Kidney (tissue), 14 donors: ENCODE results near the gene LDB3. TPM values are rescaled to one million over a fixed set of nuclear protein-coding genes. Genes with fewer than 3 reads are reported as not detected.

ENCODE experiments used
- DNase-seq, 5 donors: peaks; one replicate each; pipeline ENCODE4 v3.0.0-alpha.2; 2013 to 2020
- FAIRE-seq: peaks from 2 replicates; lab custom pipeline; 2012; peaks lifted over from hg19 to GRCh38; lab: Jason Lieb, UNC
- H3K27ac ChIP-seq, 2 donors: one replicate each; pipeline ENCODE4 v1.7.0; 2013; ENCODE audit warnings: low read depth in 2 of 2, low read length in 2 of 2, inconsistent platforms in 1 of 2
- H3K27me3 ChIP-seq: one replicate; pipeline ENCODE4 v1.7.1; 2013; ENCODE audit warnings: low read length, inconsistent platforms; ENCODE audit not compliant: control insufficient read depth, insufficient read depth
- H3K36me3 ChIP-seq, 3 donors: one replicate each; pipeline versions ENCODE4 v1.7.0 to v1.7.1; 2013; ENCODE audit warnings: low read length in 3 of 3, control low read depth in 1 of 3, inconsistent platforms in 1 of 3; ENCODE audit not compliant: insufficient read depth in 3 of 3, control insufficient read depth in 2 of 3
- H3K4me1 ChIP-seq, 3 donors: one replicate each; pipeline versions ENCODE4 v1.7.0 to v1.7.1; 2013; ENCODE audit warnings: low read length in 3 of 3, inconsistent platforms in 1 of 3, low read depth in 1 of 3; ENCODE audit not compliant: control insufficient read depth in 2 of 3, insufficient read depth in 2 of 3
- H3K4me3 ChIP-seq, 3 donors: one replicate each; pipeline versions ENCODE4 v1.7.0 to v1.8.1; 2013; ENCODE audit warnings: low read length in 3 of 3, control low read depth in 1 of 3, inconsistent platforms in 1 of 3
- H3K9ac ChIP-seq, 3 donors: one replicate each; pipeline versions ENCODE4 v1.7.0 to v1.7.1; 2013; ENCODE audit warnings: low read length in 3 of 3, control low read depth in 1 of 3, inconsistent platforms in 1 of 3
- H3K9me3 ChIP-seq, 3 donors: one replicate each; pipeline versions ENCODE4 v1.7.0 to v1.7.1; 2013; ENCODE audit warnings: low read length in 3 of 3, control low read depth in 1 of 3, inconsistent platforms in 1 of 3; ENCODE audit not compliant: control insufficient read depth in 2 of 3, insufficient read depth in 1 of 3
- intact Hi-C: fragments of 100-400 bp; cut with DNase I; formaldehyde crosslinking; loops from one replicate; pipeline ENCODE4 v1.11.1; 2022
- polyA plus RNA-seq: library from polyadenylated mRNA; stranded (reverse); fragments of 350-450 nt; fragmentation: Illumina TruSeq; extraction: RNeasy Lipid Tissue Mini Kit (QIAGEN cat#74804); gene quantifications from one replicate; pipeline ENCODE4 v1.2.3, GENCODE V29; 2014; ENCODE audit warnings: low read depth, low replicate concordance; ENCODE audit not compliant: insufficient read depth
- total RNA-seq: library from RNA; stranded (reverse); fragmentation: NEBNext Ultra II Directional; extraction: Animal tissue kit (Norgen Biotek cat#: 25700); gene quantifications from one replicate; pipeline ENCODE4 v1.2.1, GENCODE V29; 2021
- TF ChIP-seq, protein P1 (sequence below): IDR thresholded peaks from 3 replicates; pipeline ENCODE4 v1.5.1; 2012; ENCODE audit warnings: mild to moderate bottlenecking, moderate library complexity, borderline replicate concordance; ENCODE audit not compliant: insufficient read depth; ENCODE audit errors: extremely low read depth
- donor health status: control.
- donor health status: control.
- donor health status: control.
- donor health status: control.
- donor health status: control.
- donor health status: DM: yes; HTN: yes; CAD: no.
- donor health status: Normal renal cell carcinoma (clear cell type).

Gene LDB3
- total and polyA plus RNA-seq, 2 donors from 2014 or later = 3.3 to 7.7 TPM

GRCh38 chr10:86632009-86632800 is 36.1 kb upstream of the LDB3 start:
- Histone ChIP-seq H3K4me3 (peak overlapping the region in 1 of 3 donors; percentile 30), H3K36me3 (no peaks in the 10 kb centered on the region), H3K27me3 (no peaks in the 10 kb centered on the region), H3K9me3 (no peaks in the 10 kb centered on the region), H3K27ac (no peak overlapping the region), H3K9ac (no peak overlapping the region), H3K4me1 (no peaks in the 10 kb centered on the region)
- intact Hi-C loops = no loop called here
- FAIRE-seq = no peak
- TF ChIP-seq, protein P1, sequence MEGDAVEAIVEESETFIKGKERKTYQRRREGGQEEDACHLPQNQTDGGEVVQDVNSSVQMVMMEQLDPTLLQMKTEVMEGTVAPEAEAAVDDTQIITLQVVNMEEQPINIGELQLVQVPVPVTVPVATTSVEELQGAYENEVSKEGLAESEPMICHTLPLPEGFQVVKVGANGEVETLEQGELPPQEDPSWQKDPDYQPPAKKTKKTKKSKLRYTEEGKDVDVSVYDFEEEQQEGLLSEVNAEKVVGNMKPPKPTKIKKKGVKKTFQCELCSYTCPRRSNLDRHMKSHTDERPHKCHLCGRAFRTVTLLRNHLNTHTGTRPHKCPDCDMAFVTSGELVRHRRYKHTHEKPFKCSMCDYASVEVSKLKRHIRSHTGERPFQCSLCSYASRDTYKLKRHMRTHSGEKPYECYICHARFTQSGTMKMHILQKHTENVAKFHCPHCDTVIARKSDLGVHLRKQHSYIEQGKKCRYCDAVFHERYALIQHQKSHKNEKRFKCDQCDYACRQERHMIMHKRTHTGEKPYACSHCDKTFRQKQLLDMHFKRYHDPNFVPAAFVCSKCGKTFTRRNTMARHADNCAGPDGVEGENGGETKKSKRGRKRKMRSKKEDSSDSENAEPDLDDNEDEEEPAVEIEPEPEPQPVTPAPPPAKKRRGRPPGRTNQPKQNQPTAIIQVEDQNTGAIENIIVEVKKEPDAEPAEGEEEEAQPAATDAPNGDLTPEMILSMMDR = peak; percentile 10
- DNase-seq = peak in 4 of 5 donors; percentile 53 to 73 (median 62)

DNA sequence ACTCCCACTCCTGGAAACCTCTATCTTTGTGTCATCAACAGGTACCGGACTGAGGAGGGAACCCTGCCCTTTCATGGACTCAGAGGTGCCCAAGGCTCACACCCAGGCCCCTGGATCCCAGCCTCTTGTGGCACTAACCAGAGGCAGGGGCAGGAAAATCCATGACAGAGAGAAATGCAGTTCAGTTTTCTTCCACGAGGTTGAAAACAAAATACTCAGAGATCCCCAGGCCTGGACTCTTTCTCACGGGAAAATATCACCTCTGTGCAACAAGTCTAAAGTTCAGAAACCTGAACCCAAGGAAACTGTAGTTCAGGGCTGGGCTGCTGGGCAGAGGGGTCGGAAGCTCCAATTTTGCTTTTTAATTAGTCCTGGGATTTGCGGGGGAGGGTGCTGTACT is 35.4 kb upstream of the LDB3 start:
- H3K27me3 ChIP-seq = no peaks in the 10 kb centered on the region
- peak in 3 of 5 donors; percentile 43 to 47 (median 46) for DNase-seq
- no peak overlapping the region for H3K27ac ChIP-seq
- no peak for FAIRE-seq
- intact Hi-C loops = no loop called here
- TF ChIP-seq, protein P1 = no peak
- no peaks in the 10 kb centered on the region for H3K9me3 ChIP-seq
- no peaks in the 10 kb centered on the region for H3K36me3 ChIP-seq
- peak overlapping the region in 1 of 3 donors; percentile 30 for H3K4me3 ChIP-seq
- H3K4me1 ChIP-seq = no peaks in the 10 kb centered on the region
- H3K9ac ChIP-seq = no peak overlapping the region

GRCh38 chr10:86635402-86635801 is 32.9 kb upstream of the LDB3 start:
- Histone ChIP-seq H3K27ac (no peak overlapping the region), H3K36me3 (no peaks in the 10 kb centered on the region), H3K27me3 (no peaks in the 10 kb centered on the region), H3K4me3 (no peak overlapping the region), H3K4me1 (no peaks in the 10 kb centered on the region), H3K9me3 (no peaks in the 10 kb centered on the region), H3K9ac (no peak overlapping the region)
- no peak for DNase-seq
- FAIRE-seq = no peak
- TF ChIP-seq, protein P1 = no peak
- intact Hi-C loops = no loop called here

- TF ChIP-seq, protein P1 = no peak
- Histone ChIP-seq H3K4me1 (no peaks in the 10 kb centered on the region), H3K9me3 (no peaks in the 10 kb centered on the region), H3K9ac (no peak overlapping the region), H3K27ac (no peak overlapping the region), H3K36me3 (no peaks in the 10 kb centered on the region), H3K4me3 (no peak overlapping the region), H3K27me3 (no peaks in the 10 kb centered on the region)
- DNase-seq = no peak
- intact Hi-C loops = no loop called here
- FAIRE-seq = no peak
Measured at GRCh38 chr10:86636311-86636710, 32.0 kb upstream of the LDB3 start.
